Calu3 (cell line): ENCODE measurements around the gene CACNA2D3. TPM values are rescaled to one million over a fixed set of nuclear protein-coding genes. Genes with fewer than 3 reads are reported as not detected.

Experiments
- BruUV-seq: library from RNA; stranded (reverse); fragments of 400-500 nt; replicated peaks from 2 replicates; lab custom pipeline; 2021; lab: Mats Ljungman, UMichigan
- CTCF ChIA-PET: fragments of 300-600 bp; sonication (Branson Sonifier 250); formaldehyde crosslinking; loops from one replicate; lab custom pipeline; 2022; ENCODE audit warnings: antibody characterized with exemption; lab: Charles Lee
- DNase-seq: peaks from one replicate; pipeline ENCODE4 v3.0.0; 2022
- H3K27ac Mint-ChIP-seq: one replicate; pipeline ENCODE4 v1.8.0; 2022; ENCODE audit warnings: mixed read lengths; ENCODE audit not compliant: unreplicated experiment
- H3K27me3 Mint-ChIP-seq: one replicate; pipeline ENCODE4 v1.8.0; 2022; ENCODE audit warnings: mixed read lengths; ENCODE audit not compliant: unreplicated experiment
- H3K36me3 Mint-ChIP-seq: one replicate; pipeline ENCODE4 v1.8.0; 2022; ENCODE audit warnings: mild to moderate bottlenecking, moderate library complexity, mixed read lengths; ENCODE audit not compliant: insufficient read depth, unreplicated experiment
- H3K4me1 Mint-ChIP-seq: one replicate; pipeline ENCODE4 v1.8.0; 2022; ENCODE audit warnings: mild to moderate bottlenecking, low read depth, mixed read lengths; ENCODE audit not compliant: unreplicated experiment
- H3K4me3 Mint-ChIP-seq: one replicate; pipeline ENCODE4 v1.8.0; 2022; ENCODE audit warnings: mild to moderate bottlenecking, low read depth, moderate library complexity, mixed read lengths; ENCODE audit not compliant: unreplicated experiment
- H3K9me3 Mint-ChIP-seq: one replicate; pipeline ENCODE4 v1.8.0; 2022; ENCODE audit warnings: low read depth, mixed read lengths; ENCODE audit not compliant: unreplicated experiment
- CTCF ChIP-seq: fragments of 200-600 bp; IDR thresholded peaks from one replicate; pipeline ENCODE4 v1.8.0; 2022; ENCODE audit warnings: antibody characterized with exemption; ENCODE audit not compliant: unreplicated experiment
- intact Hi-C: fragments of 100-400 bp; cut with micrococcal nuclease; formaldehyde crosslinking; loops from one replicate; pipeline ENCODE4 v1.10.0; 2022; ENCODE audit not compliant: unreplicated experiment
- total RNA-seq: library from RNA; stranded (reverse); gene quantifications from 2 replicates; pipeline ENCODE4 v1.2.3, GENCODE V29; 2022

The CACNA2D3 gene
- total RNA-seq, 1 experiment from 2014 or later, result not detected

- H3K9me3 Mint-ChIP-seq, result no peaks in the 10 kb centered on the region
- H3K27ac Mint-ChIP-seq, result no peak overlapping the region
- peaks cover 98% of the 10 kb centered on the region for H3K27me3 Mint-ChIP-seq
- no peak for DNase-seq
- CTCF ChIA-PET, result no interaction called here
- H3K4me1 Mint-ChIP-seq, result no peaks in the 10 kb centered on the region
- intact Hi-C loops, result no loop called here
- no peak for TF ChIP-seq CTCF
- no peaks in the 10 kb centered on the region for H3K36me3 Mint-ChIP-seq
- H3K4me3 Mint-ChIP-seq, result no peak overlapping the region
- no TSS peak for BruUV-seq
Measured at GRCh38 chr3:54134713-54135112, 12.4 kb downstream of the CACNA2D3 start.

GRCh38 chr3:54137311-54137710 is 15.0 kb downstream of the CACNA2D3 start:
- peaks cover 100% of the 10 kb centered on the region for H3K27me3 Mint-ChIP-seq
- no peak overlapping the region for H3K4me3 Mint-ChIP-seq
- CTCF ChIA-PET, result no interaction called here
- H3K27ac Mint-ChIP-seq, result no peak overlapping the region
- TF ChIP-seq CTCF, result no peak
- no TSS peak for BruUV-seq
- DNase-seq, result no peak
- intact Hi-C loops, result no loop called here
- H3K36me3 Mint-ChIP-seq, result no peaks in the 10 kb centered on the region
- H3K9me3 Mint-ChIP-seq, result no peaks in the 10 kb centered on the region
- no peaks in the 10 kb centered on the region for H3K4me1 Mint-ChIP-seq

GRCh38 chr3:54138937-54139547 is 16.7 kb downstream of the CACNA2D3 start:
- H3K36me3 Mint-ChIP-seq, result no peaks in the 10 kb centered on the region
- H3K4me3 Mint-ChIP-seq, result no peak overlapping the region
- H3K9me3 Mint-ChIP-seq, result no peaks in the 10 kb centered on the region
- intact Hi-C loops, result no loop called here
- no peaks in the 10 kb centered on the region for H3K4me1 Mint-ChIP-seq
- no peak for TF ChIP-seq CTCF
- DNase-seq, result no peak
- H3K27me3 Mint-ChIP-seq, result peaks cover 95% of the 10 kb centered on the region
- no peak overlapping the region for H3K27ac Mint-ChIP-seq
- BruUV-seq, result no TSS peak
- CTCF ChIA-PET, result no interaction called here

GRCh38 chr3:54139630-54140029 is 17.3 kb downstream of the CACNA2D3 start:
- DNase-seq, result no peak
- CTCF ChIA-PET, result no interaction called here
- no peak for TF ChIP-seq CTCF
- no peaks in the 10 kb centered on the region for H3K9me3 Mint-ChIP-seq
- H3K27ac Mint-ChIP-seq, result no peak overlapping the region
- no peaks in the 10 kb centered on the region for H3K36me3 Mint-ChIP-seq
- peaks cover 95% of the 10 kb centered on the region for H3K27me3 Mint-ChIP-seq
- intact Hi-C loops, result loop anchor here (5.0 kb wide), 1 partner anchor 202 kb away; no protein-coding TSS in a partner anchor
- no peaks in the 10 kb centered on the region for H3K4me1 Mint-ChIP-seq
- H3K4me3 Mint-ChIP-seq, result no peak overlapping the region
- BruUV-seq, result no TSS peak
